Amniotic stem cell (primary cell): Measurements from ENCODE around the gene PRSS37.
"Not testable (repeated sequence)": the region's sequence is repeated elsewhere in the genome, so short reads cannot be mapped to it uniquely, and the experiment has no call there.

ENCODE experiments used
- DNase-seq: peaks from one replicate; lab custom pipeline; 2025; lab: John Stamatoyannopoulos, UW

Gene PRSS37

GRCh38 chr7:141841385-141841784 is at the start of gene PRSS37:
Gene PRSS37 (minus strand): TSS chr7:141841485. CDS start chr7:141841049, 436 bp downstream.
- DNase-seq = no peak

GRCh38 chr7:141889321-141889720 is 48.0 kb upstream of the PRSS37 start:
- no peak for DNase-seq

- DNase-seq = no peak
These were observed 43.4 kb upstream of the PRSS37 start for GRCh38 chr7:141884539-141885225.

GRCh38 chr7:141880960-141881359 is 39.7 kb upstream of the PRSS37 start:
- no peak for DNase-seq

- DNase-seq = no peak
These were observed 36.1 kb upstream of the PRSS37 start for GRCh38 chr7:141877365-141877764.

GRCh38 chr7:141876371-141876770 is 35.1 kb upstream of the PRSS37 start:
- no peak for DNase-seq

GRCh38 chr7:141875453-141875852 is 34.2 kb upstream of the PRSS37 start:
- no peak for DNase-seq

GRCh38 chr7:141874787-141875186 is 33.5 kb upstream of the PRSS37 start:
- DNase-seq = no peak

- no peak for DNase-seq
These were observed 31.6 kb upstream of the PRSS37 start for GRCh38 chr7:141872931-141873330.

- DNase-seq = no peak
These were observed 25.7 kb upstream of the PRSS37 start for GRCh38 chr7:141866974-141867373.

GRCh38 chr7:141864765-141865447 is 23.6 kb upstream of the PRSS37 start:
- no peak for DNase-seq

GRCh38 chr7:141860207-141860606 is 18.9 kb upstream of the PRSS37 start:
- DNase-seq = no peak

- DNase-seq = no peak
These were observed 6.7 kb upstream of the PRSS37 start for GRCh38 chr7:141847996-141848395.

- no peak for DNase-seq
These were observed 3.0 kb upstream of the PRSS37 start for GRCh38 chr7:141844256-141844655.

GRCh38 chr7:141842904-141843303 is 1.6 kb upstream of the PRSS37 start:
- DNase-seq = no peak

- no peak for DNase-seq
These were observed 577 bp downstream of the PRSS37 start for GRCh38 chr7:141840708-141841107.

GRCh38 chr7:141839256-141839655 is 2.0 kb downstream of the PRSS37 start:
- DNase-seq = no peak

GRCh38 chr7:141838581-141838980 is 2.7 kb downstream of the PRSS37 start:
- DNase-seq = no peak

GRCh38 chr7:141837683-141838082 is 3.6 kb downstream of the PRSS37 start:
- no peak for DNase-seq

GRCh38 chr7:141822432-141822831 is 18.9 kb downstream of the PRSS37 start:
- DNase-seq = not testable (repeated sequence)

- no peak for DNase-seq
These were observed 21.2 kb downstream of the PRSS37 start for GRCh38 chr7:141820067-141820466.

- DNase-seq = no peak
These were observed 48.8 kb downstream of the PRSS37 start for GRCh38 chr7:141792526-141792925.

- no peak for DNase-seq
These were observed 51.4 kb downstream of the PRSS37 start, which contains the start of gene TAS2R5 for GRCh38 chr7:141789917-141790316. Gene TAS2R5 (plus strand): TSS chr7:141790217. CDS start chr7:141790362, 145 bp downstream.

GRCh38 chr7:141788296-141788695 is 53.0 kb downstream of the PRSS37 start:
- DNase-seq = no peak
